Neural crest cell (in vitro differentiated cells): ENCODE measurements around the gene DCPS. TPM values are rescaled to one million over a fixed set of nuclear protein-coding genes. Genes with fewer than 3 reads are reported as not detected.

Source experiments
- DNase-seq: peaks from one replicate; pipeline ENCODE4 v3.0.0; 2021; ENCODE audit warnings: low read depth, mixed read lengths, low spot score
- H3K27ac Mint-ChIP-seq: one replicate; pipeline ENCODE4 v1.8.0; 2021; ENCODE audit warnings: mild to moderate bottlenecking, mixed read lengths; ENCODE audit not compliant: unreplicated experiment
- H3K27me3 Mint-ChIP-seq: 2 replicates; pipeline ENCODE4 v1.8.0; 2021; ENCODE audit warnings: low read depth, mild to moderate bottlenecking, mixed read lengths
- H3K36me3 Mint-ChIP-seq: 2 replicates; pipeline ENCODE4 v1.8.0; 2021; ENCODE audit warnings: low read depth, mild to moderate bottlenecking, mixed read lengths
- H3K4me1 Mint-ChIP-seq: 2 replicates; pipeline ENCODE4 v1.8.0; 2021; ENCODE audit warnings: mixed read lengths
- H3K4me3 Mint-ChIP-seq: one replicate; pipeline ENCODE4 v1.8.0; 2021; ENCODE audit warnings: mild to moderate bottlenecking, mixed read lengths
- H3K9me3 Mint-ChIP-seq: 2 replicates; pipeline ENCODE4 v1.8.0; 2021; ENCODE audit warnings: mixed read lengths
- CTCF ChIP-seq: fragments of 200-600 bp; sonication (generic); conservative IDR thresholded peaks from 2 replicates; pipeline ENCODE4 v1.5.0; 2021; ENCODE audit warnings: antibody characterized with exemption, mild to moderate bottlenecking
- total RNA-seq: library from RNA; stranded (reverse); gene quantifications from 2 replicates; pipeline ENCODE4 v1.2.1, GENCODE V29; 2021

DCPS gene
- total RNA-seq, 1 donor from 2014 or later, result 23.3 TPM

GRCh38 chr11:126328444-126328843, 24.6 kb downstream of the DCPS start:
- Mint-ChIP-seq H3K36me3 (no peaks in the 10 kb centered on the region), H3K27ac (peak overlapping the region; percentile 79), H3K4me3 (no peak overlapping the region), H3K27me3 (no peaks in the 10 kb centered on the region), H3K9me3 (no peaks in the 10 kb centered on the region), H3K4me1 (peaks cover 24% of the 10 kb centered on the region)
- no peak for TF ChIP-seq CTCF
- DNase-seq, result no peak

- Mint-ChIP-seq H3K9me3 (no peaks in the 10 kb centered on the region), H3K4me3 (no peak overlapping the region), H3K27me3 (no peaks in the 10 kb centered on the region), H3K27ac (peak overlapping the region; percentile 93), H3K4me1 (peaks cover 24% of the 10 kb centered on the region), H3K36me3 (no peaks in the 10 kb centered on the region)
- peak; percentile 41 for DNase-seq
- TF ChIP-seq CTCF, result no peak
These were observed 25.2 kb downstream of the DCPS start for GRCh38 chr11:126328938-126329643.

GRCh38 chr11:126329644-126330211, 25.9 kb downstream of the DCPS start:
- Mint-ChIP-seq H3K36me3 (no peaks in the 10 kb centered on the region), H3K9me3 (no peaks in the 10 kb centered on the region), H3K4me1 (peaks cover 24% of the 10 kb centered on the region), H3K27ac (peak overlapping the region; percentile 93), H3K27me3 (no peaks in the 10 kb centered on the region), H3K4me3 (peak overlapping the region; percentile 38)
- no peak for DNase-seq
- no peak for TF ChIP-seq CTCF

- Mint-ChIP-seq H3K27ac (no peak overlapping the region), H3K36me3 (no peaks in the 10 kb centered on the region), H3K27me3 (no peaks in the 10 kb centered on the region), H3K4me3 (no peak overlapping the region), H3K4me1 (peaks cover 32% of the 10 kb centered on the region), H3K9me3 (no peaks in the 10 kb centered on the region)
- TF ChIP-seq CTCF, result no peak
- no peak for DNase-seq
These were observed 27.4 kb downstream of the DCPS start for GRCh38 chr11:126331286-126331685.

GRCh38 chr11:126332221-126332711, 28.4 kb downstream of the DCPS start:
- H3K27ac Mint-ChIP-seq, result peak overlapping the region; percentile 67
- DNase-seq, result no peak
- H3K9me3 Mint-ChIP-seq, result no peaks in the 10 kb centered on the region
- no peaks in the 10 kb centered on the region for H3K36me3 Mint-ChIP-seq
- no peak overlapping the region for H3K4me3 Mint-ChIP-seq
- H3K27me3 Mint-ChIP-seq, result no peaks in the 10 kb centered on the region
- peaks cover 36% of the 10 kb centered on the region for H3K4me1 Mint-ChIP-seq
- no peak for TF ChIP-seq CTCF
